HepG2 (cell line): Measurements from ENCODE around the gene MADCAM1. TPM values are rescaled to one million over a fixed set of nuclear protein-coding genes. Genes with fewer than 3 reads are reported as not detected.

Source experiments
- ATAC-seq: fragments of 200-7000 bp; cut with Tn5 transposase; 3 replicates; pipeline ENCODE4 v1.9.1; 2020; ENCODE audit warnings: mild to moderate bottlenecking, moderate library complexity
- BruUV-seq: library from RNA; stranded (reverse); fragments of 400-500 nt; replicated peaks from 2 replicates; lab custom pipeline; 2021; lab: Mats Ljungman, UMichigan
- CTCF ChIA-PET: fragments of 300-600 bp; formaldehyde crosslinking; extraction: SDS; loops from one replicate; lab custom pipeline; 2021; ENCODE audit warnings: low total read pairs, inconsistent platforms, low intra/inter-chr PET ratio; lab: Yijun Ruan, JAX
- POLR2A ChIA-PET: fragments of 350-600 bp; sonication (Branson Sonifier 250); formaldehyde crosslinking; loops from one replicate; lab custom pipeline; 2020; ENCODE audit warnings: antibody characterized with exemption, inconsistent platforms; lab: Yijun Ruan, JAX
- DNase-seq: peaks from one replicate; pipeline ENCODE4 v3.0.0-alpha.2; 2015; ENCODE audit warnings: low spot score
- FAIRE-seq: peaks from 3 replicates; lab custom pipeline; 2011; peaks lifted over from hg19 to GRCh38; lab: Jason Lieb, UNC
- H2AFZ ChIP-seq: one replicate; pipeline ENCODE4 v1.6.1; 2011; ENCODE audit warnings: low read length, inconsistent platforms
- H3K27ac ChIP-seq: fragments of 300-600 bp; 3 replicates; pipeline ENCODE4 v1.8.0; 2011; ENCODE audit warnings: mixed run types, mild to moderate bottlenecking, mixed read lengths, low read length, inconsistent platforms; ENCODE audit not compliant: insufficient read depth; ENCODE audit errors: extremely low read length
- H3K27me3 ChIP-seq, 2 experiments: fragments of 200-600 bp in 1 of 2; 2 replicates in 1 of 2; 3 replicates in 1 of 2; pipeline versions ENCODE4 v1.6.0 to v1.8.0; 2011; ENCODE audit warnings: low read length in 2 of 2, mild to moderate bottlenecking in 2 of 2, moderate library complexity in 2 of 2, inconsistent platforms in 1 of 2; ENCODE audit not compliant: insufficient read depth in 2 of 2, control insufficient read depth in 1 of 2
- H3K36me3 ChIP-seq, 2 experiments: fragments of 200-600 bp in 1 of 2; replicated peaks in 1 of 2; 2 replicates in 1 of 2; 3 replicates in 1 of 2; pipeline versions ENCODE4 v1.5.1 to v1.8.0; 2011; ENCODE audit warnings: low read length in 2 of 2, inconsistent platforms in 1 of 2; ENCODE audit not compliant: insufficient read depth in 2 of 2, control insufficient read depth in 1 of 2
- H3K4me1 ChIP-seq: 2 replicates; pipeline ENCODE4 v1.5.1; 2012; ENCODE audit warnings: low read length, inconsistent platforms; ENCODE audit not compliant: insufficient read depth
- H3K4me2 ChIP-seq: 2 replicates; pipeline ENCODE4 v1.6.0; 2011; ENCODE audit warnings: low read depth, low read length, inconsistent platforms
- H3K4me3 ChIP-seq, 3 experiments: fragments of 200-600 bp in 1 of 3; sonication (generic), shearing (Covaris generic) in 1 of 3; replicated peaks in 1 of 3; 2 replicates each; pipeline ENCODE4 v1.5.1; 2011 to 2016; ENCODE audit warnings: low read length in 3 of 3, inconsistent platforms in 2 of 3, low read depth in 2 of 3, mild to moderate bottlenecking in 2 of 3, control low read depth in 1 of 3, mixed read lengths in 1 of 3; ENCODE audit not compliant: insufficient read depth in 1 of 3
- H3K79me2 ChIP-seq: one replicate; pipeline ENCODE4 v1.6.1; 2011; ENCODE audit warnings: low read length, inconsistent platforms; ENCODE audit not compliant: insufficient read depth
- H3K9ac ChIP-seq: 2 replicates; pipeline ENCODE4 v1.6.0; 2011; ENCODE audit warnings: mild to moderate bottlenecking, low read depth, low read length, inconsistent platforms; ENCODE audit not compliant: insufficient read depth
- H3K9me3 ChIP-seq: 2 replicates; pipeline ENCODE4 v1.5.1; 2012; ENCODE audit warnings: mild to moderate bottlenecking, low read length
- H4K20me1 ChIP-seq: 2 replicates; pipeline ENCODE4 v1.6.0; 2011; ENCODE audit warnings: inconsistent platforms, mild to moderate bottlenecking, low read length, moderate library complexity; ENCODE audit not compliant: insufficient read depth
- AGO2 ChIP-seq: fragments of 200-400 bp; formaldehyde crosslinking; optimal IDR thresholded peaks from 2 replicates; pipeline ENCODE3; 2017; ENCODE audit warnings: mild to moderate bottlenecking, low read depth, low read length, moderate library complexity
- GABPB1 ChIP-seq: IDR thresholded peaks from 2 replicates; pipeline ENCODE4 v1.6.1; 2016; ENCODE audit warnings: mild to moderate bottlenecking, missing genetic modification reagents, moderate library complexity, missing compliant biosample characterization
- ZC3H4 ChIP-seq: sonication (generic); formaldehyde crosslinking; IDR thresholded peaks from 2 replicates; pipeline ENCODE4 v1.4.0; 2020; ENCODE audit warnings: missing genetic modification reagents, borderline replicate concordance
- ZKSCAN1 ChIP-seq: fragments of 150-350 bp; IDR thresholded peaks from 2 replicates; pipeline ENCODE4 v1.6.1; 2014; ENCODE audit warnings: low read length
- ZNF691 ChIP-seq: sonication (generic); formaldehyde crosslinking; IDR thresholded peaks from 2 replicates; pipeline ENCODE4 v1.4.0; 2020; ENCODE audit warnings: missing genetic modification reagents, low read depth, mild to moderate bottlenecking, borderline replicate concordance
- WGBS: methylation state at CpG from one replicate; pipeline ENCODE4 v1.1.6; 2017; ENCODE audit warnings: low lambda C conversion rate; 5-methylcytosine and 5-hydroxymethylcytosine counted together
- in situ Hi-C: cut with HindIII; loops from 2 replicates; pipeline ENCODE4 v1.10.0; 2017; ENCODE audit warnings: low pct_unique_long_range_greater_than_20kb; ENCODE audit not compliant: extremely low pct_ligation_motif_present
- intact Hi-C: fragments of 100-400 bp; cut with micrococcal nuclease; formaldehyde crosslinking; loops from one replicate; pipeline ENCODE4 v1.10.0; 2022; ENCODE audit not compliant: unreplicated experiment
- polyA plus RNA-seq, 8 experiments: library from polyadenylated mRNA; depleted of rRNA in 3 of 8; stranded (reverse) in 7 of 8; unstranded in 1 of 8; fragments of >200 nt; fragmentation: Illumina TruSeq in 4 of 8; extraction: Trizol in 4 of 8; gene quantifications; 2 replicates each; pipeline versions ENCODE4 v1.2.1 to v1.2.3, GENCODE V29; 2011 to 2016; ENCODE audit warnings: low read depth in 4 of 8, missing spikeins in 1 of 8, mixed read lengths in 1 of 8; ENCODE audit not compliant: insufficient read depth in 1 of 8
- total RNA-seq, 5 experiments: library from RNA; depleted of rRNA; stranded (reverse); fragments of >200 nt; fragmentation: Illumina TruSeq; extraction: Trizol; gene quantifications; 2 replicates each; pipeline ENCODE4 v1.2.3, GENCODE V29; 2016; ENCODE audit warnings: low read depth in 1 of 5

MADCAM1 gene
- total and polyA plus RNA-seq, 2 of the 13 experiments (the other 11 are each of a cell fraction or from before 2014, with no cell fraction given) = 0.29 to 0.33 TPM

- TF ChIP-seq ZNF691 (CRISPR knock-in tag) (no peak), GABPB1 (CRISPR knock-in tag) (peak; percentile 5; the same call in 1 of the 2 replicates), ZC3H4 (CRISPR knock-in tag) (no peak)
- TF ChIP-seq, all 625 proteins: peak for 16
These were observed 37.2 kb downstream of the MADCAM1 start (continued) for GRCh38 chr19:533364-534058.

GRCh38 chr19:534088-534487, 37.8 kb downstream of the MADCAM1 start:
- DNase-seq (no peak), FAIRE-seq (no peak), ATAC-seq (no peak)
- H3K27me3 ChIP-seq = no peaks in the 10 kb centered on the region
- ChIA-PET CTCF (no interaction called here), POLR2A (interaction anchor here (1.1 to 2.7 kb wide), 3 partner anchors 10 to 204 kb away, joined by 4 to 20 read pairs (median 13); no protein-coding TSS in a partner anchor)
- peaks cover 12 to 31% of the 10 kb centered on the region in 2 experiments; a peak in 4 of 5 replicates for H3K36me3 ChIP-seq
- BruUV-seq = no TSS peak
- in situ Hi-C loops = no loop called here
- H3K9ac ChIP-seq = peak overlapping the region; percentile 96; the same call in 1 of the 2 replicates
- H3K27ac ChIP-seq = peak overlapping the region; percentile 26
- peak; percentile 9 for TF ChIP-seq AGO2
- TF ChIP-seq ZKSCAN1 = no peak
- peak overlapping the region; percentile 96 for H3K4me2 ChIP-seq
- H3K4me3 ChIP-seq = peak overlapping the region; percentile 97 to 98 (median 97); a peak in 4 of 6 replicates
- H3K9me3 ChIP-seq = no peaks in the 10 kb centered on the region
- 91% methylated on average over 9 of the region's 14 CpGs for WGBS
- peaks cover 40% of the 10 kb centered on the region for H3K4me1 ChIP-seq
- H3K79me2 ChIP-seq = peaks cover 37% of the 10 kb centered on the region
- no peak overlapping the region for H2AFZ ChIP-seq
- intact Hi-C loops = no loop called here
- H4K20me1 ChIP-seq = peaks cover 27% of the 10 kb centered on the region; the same call in 1 of the 2 replicates
